Epithelial cell of esophagus (primary cell): ENCODE measurements around the gene CRYGS.

Experiments used
- DNase-seq: peaks from one replicate; pipeline ENCODE4 v3.0.0; 2010; ENCODE audit warnings: low read depth
- H3K4me3 ChIP-seq: 2 replicates; pipeline ENCODE4 v1.5.1; 2011; ENCODE audit warnings: mild to moderate bottlenecking, low read length, control low read depth
- CTCF ChIP-seq: IDR thresholded peaks from 2 replicates; pipeline ENCODE4 v1.5.1; 2011; ENCODE audit warnings: low read depth, mild to moderate bottlenecking, low read length, control low read depth, inconsistent platforms; ENCODE audit not compliant: insufficient read depth; ENCODE audit errors: missing control alignments

CRYGS gene

GRCh38 chr3:186511702-186512101, 32.5 kb downstream of the CRYGS start:
- TF ChIP-seq CTCF, result no peak

DNA sequence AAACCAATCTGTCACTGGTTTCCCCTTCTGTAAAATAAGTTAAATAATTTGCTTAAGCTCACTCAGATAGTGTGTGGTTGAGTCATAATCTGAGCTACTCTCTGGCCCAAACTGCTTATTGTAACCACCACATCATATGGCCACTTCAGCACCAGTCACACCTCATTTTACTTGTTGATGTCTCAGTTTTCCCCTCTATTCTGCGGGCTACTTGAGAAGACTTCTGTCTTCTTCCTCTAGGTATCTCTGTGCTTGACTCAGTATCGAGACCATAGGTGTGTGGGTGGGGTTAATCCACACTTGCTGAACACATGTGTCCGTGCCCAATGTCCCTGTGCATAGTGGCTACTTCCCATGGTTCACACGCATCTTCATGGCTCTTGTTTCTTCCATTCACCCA, 32.9 kb downstream of the CRYGS start:
- no peak overlapping the region for H3K4me3 ChIP-seq
- peak; percentile 23 for DNase-seq
- no peak for TF ChIP-seq CTCF

More at GRCh38 chr3:186511702-186512101, 32.5 kb downstream of the CRYGS start:
- no peak for DNase-seq
- no peak overlapping the region for H3K4me3 ChIP-seq

DNA sequence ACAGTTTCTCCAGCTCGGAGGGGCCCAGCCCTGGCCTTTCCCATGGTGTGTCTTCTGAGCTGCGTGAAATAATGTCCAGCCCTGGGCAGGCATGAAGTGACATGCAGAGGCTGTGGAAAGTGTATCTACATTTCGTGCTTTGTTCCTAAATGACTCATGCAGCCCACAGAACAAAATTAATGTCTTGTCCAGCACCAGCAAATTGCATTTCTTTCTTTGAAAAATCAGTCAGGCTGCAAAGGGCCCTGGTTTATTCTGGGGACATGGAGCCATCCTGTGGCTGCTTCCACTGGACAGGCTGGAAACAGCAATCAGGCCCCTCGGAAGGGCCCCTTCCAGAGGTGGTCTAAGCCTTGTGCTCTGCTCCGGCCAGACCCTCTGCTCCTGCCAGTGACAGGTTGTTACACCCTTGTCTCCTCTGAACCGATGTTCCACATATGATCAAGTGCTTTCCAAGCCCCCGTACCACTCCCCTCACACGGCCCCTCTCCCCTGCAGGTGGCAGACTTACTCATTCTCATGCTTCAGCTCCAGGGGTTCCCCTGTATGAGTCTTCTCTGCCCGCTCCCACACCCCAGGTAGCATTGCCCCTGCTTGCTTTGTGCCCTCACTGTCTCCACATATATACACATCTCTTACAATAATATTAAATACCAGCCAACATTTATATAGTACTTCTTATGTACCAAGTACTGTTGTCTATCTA, 33.7 kb downstream of the CRYGS start:
- H3K4me3 ChIP-seq, result no peak overlapping the region
- peak; percentile 66 for DNase-seq
- no peak for TF ChIP-seq CTCF

- DNase-seq, result no peak
- no peak overlapping the region for H3K4me3 ChIP-seq
- TF ChIP-seq CTCF, result no peak
These were observed 34.8 kb downstream of the CRYGS start for GRCh38 chr3:186509423-186509822.

DNA sequence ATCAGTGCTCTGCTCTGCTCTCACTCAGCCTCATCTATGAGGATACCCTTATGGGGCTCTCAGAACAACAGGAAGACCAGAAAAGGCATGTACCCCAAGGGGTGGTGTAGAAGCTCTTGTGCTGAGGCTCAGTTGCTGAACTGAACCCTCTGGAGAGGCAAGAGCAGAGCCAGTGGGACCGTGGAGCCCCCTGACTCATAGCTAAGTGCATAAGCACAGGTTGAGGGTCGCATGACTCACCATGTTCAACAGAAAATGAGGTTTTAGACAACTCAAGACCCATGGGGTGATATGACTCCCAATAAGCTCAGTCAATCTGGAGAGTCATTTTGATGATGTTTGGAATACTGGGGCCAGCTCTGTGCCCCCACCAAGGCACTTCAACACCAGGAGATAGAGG, 37.3 kb downstream of the CRYGS start:
- H3K4me3 ChIP-seq, result no peak overlapping the region
- no peak for DNase-seq
- no peak for TF ChIP-seq CTCF

DNA sequence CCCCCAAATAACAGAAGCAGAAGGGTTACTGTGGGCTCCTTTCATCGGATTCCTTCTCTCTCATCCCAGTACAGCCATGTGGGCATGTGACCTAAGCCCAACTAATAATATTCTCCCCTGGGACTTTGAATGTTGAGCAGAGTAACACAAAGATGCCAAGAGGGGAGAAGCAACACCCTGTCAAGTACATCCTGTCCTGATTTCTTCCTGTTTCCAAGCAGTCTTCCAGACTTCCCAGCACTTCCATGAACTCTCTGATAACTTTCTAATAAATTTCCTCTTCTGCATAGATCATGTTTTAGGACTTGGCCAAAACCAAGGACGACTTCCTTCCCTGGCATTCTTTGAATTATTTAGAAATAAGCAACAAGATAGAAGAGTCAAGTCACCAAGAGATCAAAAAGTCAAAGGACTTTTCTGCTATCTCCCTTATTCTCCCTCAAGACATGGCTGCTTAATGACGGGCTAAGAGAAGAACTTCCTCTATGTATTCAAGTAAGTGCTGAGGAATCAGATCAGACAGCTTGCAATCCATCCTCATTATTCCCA, 37.9 kb downstream of the CRYGS start:
- DNase-seq, result no peak
- TF ChIP-seq CTCF, result no peak
- H3K4me3 ChIP-seq, result no peak overlapping the region
